Measurements from ENCODE around the gene CACNA1S. TPM values are rescaled to one million over a fixed set of nuclear protein-coding genes. Genes with fewer than 3 reads are reported as not detected.

CACNA1S gene
- total RNA-seq, 4 donors from 2014 or later = not detected

GRCh38 chr1:201143726-201144635, 31.8 kb upstream of the CACNA1S start:
- peaks cover 0 to 96% (median 29%) of the 10 kb centered on the region in 3 donors for H3K36me3 ChIP-seq
- TF ChIP-seq CTCF (IDR thresholded peaks at IDR 0.05) (no peak), POLR2A (IDR thresholded peaks at IDR 0.05) (no peak)
- H3K4me1 ChIP-seq = peaks cover 0 to 40% (median 5%) of the 10 kb centered on the region in 3 donors
- peaks cover 0 to 3% (median 0%) of the 10 kb centered on the region in 4 donors for H3K27me3 ChIP-seq
- H3K9me3 ChIP-seq = no peaks in the 10 kb centered on the region
- intact Hi-C loops (cut with DNase I) = no loop called here
- 79 to 88% methylated on average over 9 to 15 of the region's 18 CpGs for WGBS, 2 donors
- no peak overlapping the region for H3K27ac ChIP-seq
- no peak for DNase-seq
- no peak overlapping the region for H3K4me3 ChIP-seq

- Histone ChIP-seq H3K27ac (no peak overlapping the region), H3K27me3 (peaks cover 0 to 3% (median 0%) of the 10 kb centered on the region in 4 donors), H3K4me1 (peaks cover 4 to 49% (median 9%) of the 10 kb centered on the region in 3 donors), H3K36me3 (peaks cover 0 to 91% (median 29%) of the 10 kb centered on the region in 3 donors), H3K9me3 (no peaks in the 10 kb centered on the region), H3K4me3 (no peak overlapping the region)
- no peak for TF ChIP-seq POLR2A (IDR thresholded peaks at IDR 0.05)
- TF ChIP-seq CTCF (IDR thresholded peaks at IDR 0.05) = no peak
- 90 to 92% methylated on average over 9 to 14 of the region's 16 CpGs for WGBS, 2 donors
- intact Hi-C loops (cut with DNase I) = no loop called here
- DNase-seq = no peak
These were observed 30.9 kb upstream of the CACNA1S start for GRCh38 chr1:201142849-201143725.

- intact Hi-C loops (cut with DNase I) = no loop called here
- Histone ChIP-seq H3K4me3 (no peak overlapping the region), H3K36me3 (peaks cover 0 to 82% (median 29%) of the 10 kb centered on the region in 3 donors), H3K9me3 (no peaks in the 10 kb centered on the region), H3K27ac (no peak overlapping the region), H3K4me1 (peaks cover 13 to 57% (median 15%) of the 10 kb centered on the region in 3 donors), H3K27me3 (peaks cover 0 to 3% (median 0%) of the 10 kb centered on the region in 4 donors)
- TF ChIP-seq CTCF (IDR thresholded peaks at IDR 0.05) = no peak
- no peak for TF ChIP-seq POLR2A (IDR thresholded peaks at IDR 0.05)
- WGBS, 2 donors = 81 to 84% methylated on average over 12 of the region's 16 CpGs
- DNase-seq = no peak
These were observed 30.0 kb upstream of the CACNA1S start for GRCh38 chr1:201142011-201142848.

- no peaks in the 10 kb centered on the region for H3K9me3 ChIP-seq
- H3K4me1 ChIP-seq = peaks cover 18 to 66% (median 21%) of the 10 kb centered on the region in 3 donors
- peaks cover 0 to 3% (median 0%) of the 10 kb centered on the region in 4 donors for H3K27me3 ChIP-seq
- no peak overlapping the region for H3K4me3 ChIP-seq
- TF ChIP-seq POLR2A (IDR thresholded peaks at IDR 0.05) (no peak), CTCF (IDR thresholded peaks at IDR 0.05) (no peak)
- peaks cover 0 to 74% (median 23%) of the 10 kb centered on the region in 3 donors for H3K36me3 ChIP-seq
- no peak overlapping the region for H3K27ac ChIP-seq
- intact Hi-C loops (cut with DNase I) = no loop called here
- 88 to 89% methylated on average over 4 to 5 of the region's 5 CpGs for WGBS, 2 donors
- DNase-seq = no peak
These were observed 29.2 kb upstream of the CACNA1S start for GRCh38 chr1:201141418-201141817.

Data from esophagus squamous epithelium (tissue), 5 donors.